OCI-LY7 (cell line): ENCODE data around the gene RALA. TPM values are rescaled to one million over a fixed set of nuclear protein-coding genes. Genes with fewer than 3 reads are reported as not detected.

Source experiments
- BruUV-seq: library from RNA; stranded (reverse); fragments of 400-500 nt; replicated peaks from 2 replicates; lab custom pipeline; 2021; lab: Mats Ljungman, UMichigan
- CTCF ChIA-PET: fragments of 300-600 bp; sonication (Branson Sonifier 250); formaldehyde crosslinking; loops from one replicate; lab custom pipeline; 2022; ENCODE audit warnings: antibody characterized with exemption; ENCODE audit not compliant: unreplicated experiment; lab: Charles Lee
- POLR2A ChIA-PET: fragments of 300-600 bp; sonication (Branson Sonifier 250); formaldehyde crosslinking; loops from one replicate; lab custom pipeline; 2022; ENCODE audit warnings: antibody characterized with exemption; lab: Charles Lee
- DNase-seq: peaks from one replicate; pipeline ENCODE4 v3.0.0-alpha.2; 2015; ENCODE audit warnings: low spot score
- H2AFZ ChIP-seq: fragments of 200-600 bp; sonication (generic), shearing (Covaris generic); 2 replicates; pipeline ENCODE4 v1.6.1; 2014; ENCODE audit warnings: mild to moderate bottlenecking, antibody characterized with exemption, low read length, moderate library complexity
- H3K27ac ChIP-seq: fragments of 200-600 bp; sonication (generic); 2 replicates; pipeline ENCODE4 v1.5.1; 2014; ENCODE audit warnings: mixed run types, low read depth, mild to moderate bottlenecking, moderate library complexity, low read length, inconsistent platforms; ENCODE audit not compliant: poor library complexity, severe bottlenecking
- H3K36me3 ChIP-seq: fragments of 200-600 bp; sonication (generic); 2 replicates; pipeline ENCODE4 v1.6.1; 2014; ENCODE audit warnings: mild to moderate bottlenecking, antibody characterized with exemption, low read length, moderate library complexity, mixed read lengths; ENCODE audit not compliant: insufficient read depth
- H3K4me1 ChIP-seq: fragments of 200-600 bp; sonication (generic); 2 replicates; pipeline ENCODE4 v1.5.1; 2014; ENCODE audit warnings: mild to moderate bottlenecking, low read length; ENCODE audit not compliant: insufficient read depth, poor library complexity, severe bottlenecking
- H3K4me2 ChIP-seq: fragments of 200-600 bp; sonication (generic); 2 replicates; pipeline ENCODE4 v1.6.1; 2014; ENCODE audit warnings: mild to moderate bottlenecking, low read length
- H3K4me3 ChIP-seq: fragments of 200-600 bp; sonication (generic); 2 replicates; pipeline ENCODE4 v1.5.1; 2014; ENCODE audit warnings: mild to moderate bottlenecking, low read depth, low read length; ENCODE audit not compliant: poor library complexity, severe bottlenecking
- H3K79me2 ChIP-seq: fragments of 200-600 bp; sonication (generic); 2 replicates; pipeline ENCODE4 v1.6.1; 2016; ENCODE audit warnings: low read depth, mild to moderate bottlenecking, low read length, moderate library complexity, mixed read lengths; ENCODE audit not compliant: insufficient read depth
- H3K9me2 ChIP-seq: fragments of 200-600 bp; sonication (generic); 2 replicates; pipeline ENCODE4 v1.6.1; 2016; ENCODE audit warnings: mild to moderate bottlenecking, low read length, mixed read lengths; ENCODE audit not compliant: insufficient read depth
- H3K9me3 ChIP-seq: fragments of 200-600 bp; sonication (generic); 2 replicates; pipeline ENCODE4 v1.6.1; 2014; ENCODE audit warnings: mild to moderate bottlenecking, mixed run types, low read length, mixed read lengths
- H4K20me1 ChIP-seq: fragments of 200-600 bp; sonication (generic); 2 replicates; pipeline ENCODE4 v1.6.1; 2014; ENCODE audit warnings: mild to moderate bottlenecking, antibody characterized with exemption, low read length, moderate library complexity, mixed read lengths; ENCODE audit not compliant: insufficient read depth
- CTCF ChIP-seq: fragments of 200-600 bp; sonication (generic); conservative IDR thresholded peaks from 2 replicates; pipeline ENCODE4 v1.5.1; 2014; ENCODE audit warnings: mild to moderate bottlenecking, antibody characterized with exemption, low read length, moderate library complexity, mixed read lengths
- EZH2phosphoT487 ChIP-seq: fragments of 200-600 bp; sonication (generic); IDR thresholded peaks from 2 replicates; pipeline ENCODE4 v1.6.1; 2018; ENCODE audit warnings: low read depth, borderline replicate concordance, mild to moderate bottlenecking, mixed run types, antibody characterized with exemption, low read length, moderate library complexity, mixed read lengths
- intact Hi-C: fragments of 100-400 bp; cut with micrococcal nuclease; formaldehyde crosslinking; loops from one replicate; pipeline ENCODE4 v1.10.0; 2022; ENCODE audit not compliant: unreplicated experiment
- total RNA-seq, 2 experiments: library from RNA; depleted of rRNA in 1 of 2; stranded (reverse); fragments of >200 nt in 1 of 2; shearing (Covaris generic) in 1 of 2; gene quantifications; 2 replicates each; pipeline ENCODE4 v1.2.3, GENCODE V29; 2014 to 2022

Gene RALA
- total RNA-seq, 2 experiments from 2014 or later: 6.4 to 31.0 TPM

GRCh38 chr7:39644170-39644569 is 20.8 kb downstream of the RALA start:
- no peak for TF ChIP-seq EZH2phosphoT487
- TF ChIP-seq CTCF: no peak
- ChIA-PET CTCF (no interaction called here), POLR2A (interaction anchor here (0.6 kb wide), 1 partner anchor 1075 kb away, joined by 4 read pairs; no protein-coding TSS in a partner anchor)
- H3K36me3 ChIP-seq: no peaks in the 10 kb centered on the region
- no peak for DNase-seq
- no peaks in the 10 kb centered on the region for H3K9me3 ChIP-seq
- no peak overlapping the region for H3K4me2 ChIP-seq
- intact Hi-C loops: no loop called here
- H3K4me1 ChIP-seq: no peaks in the 10 kb centered on the region
- H3K9me2 ChIP-seq: no peaks in the 10 kb centered on the region
- no peak overlapping the region for H3K4me3 ChIP-seq
- peaks cover 13% of the 10 kb centered on the region for H4K20me1 ChIP-seq
- BruUV-seq: no TSS peak
- H2AFZ ChIP-seq: no peak overlapping the region
- H3K79me2 ChIP-seq: peaks cover 6% of the 10 kb centered on the region; the same call in 1 of the 2 replicates
- no peak overlapping the region for H3K27ac ChIP-seq

GRCh38 chr7:39645482-39646407 is 22.4 kb downstream of the RALA start:
- H3K79me2 ChIP-seq: peaks cover 6% of the 10 kb centered on the region; the same call in 1 of the 2 replicates
- no peaks in the 10 kb centered on the region for H3K9me3 ChIP-seq
- H3K4me2 ChIP-seq: no peak overlapping the region
- H3K9me2 ChIP-seq: no peaks in the 10 kb centered on the region
- no peak overlapping the region for H3K27ac ChIP-seq
- H4K20me1 ChIP-seq: peaks cover 13% of the 10 kb centered on the region
- intact Hi-C loops: no loop called here
- no peaks in the 10 kb centered on the region for H3K36me3 ChIP-seq
- CTCF ChIA-PET: interaction anchor here (0.5 kb wide), 1 partner anchor 269 kb away, joined by 5 read pairs; no protein-coding TSS in a partner anchor
- H2AFZ ChIP-seq: no peak overlapping the region
- no peaks in the 10 kb centered on the region for H3K4me1 ChIP-seq
- DNase-seq: no peak
- H3K4me3 ChIP-seq: no peak overlapping the region
- no TSS peak for BruUV-seq
- POLR2A ChIA-PET: interaction anchor here (1.0 kb wide), 1 partner anchor 18 kb away, joined by 3 read pairs; no protein-coding TSS in a partner anchor
- TF ChIP-seq EZH2phosphoT487 (no peak), CTCF (no peak)

- H2AFZ ChIP-seq: no peak overlapping the region
- ChIA-PET POLR2A (interaction anchor here (0.5 to 0.6 kb wide), 2 partner anchors 24 to 110 kb away, joined by 3 read pairs; no protein-coding TSS in a partner anchor), CTCF (no interaction called here)
- H3K79me2 ChIP-seq: 0 out of 2 replicates have a peak, but pooled peaks cover 6% of the 10 kb centered on the region
- TF ChIP-seq EZH2phosphoT487 (no peak), CTCF (no peak)
- BruUV-seq: no TSS peak
- H3K4me1 ChIP-seq: no peaks in the 10 kb centered on the region
- H3K27ac ChIP-seq: no peak overlapping the region
- H4K20me1 ChIP-seq: peaks cover 8% of the 10 kb centered on the region
- H3K4me2 ChIP-seq: no peak overlapping the region
- no peaks in the 10 kb centered on the region for H3K9me3 ChIP-seq
- DNase-seq: no peak
- no peak overlapping the region for H3K4me3 ChIP-seq
- intact Hi-C loops: no loop called here
- no peaks in the 10 kb centered on the region for H3K9me2 ChIP-seq
- no peaks in the 10 kb centered on the region for H3K36me3 ChIP-seq
Observed at GRCh38 chr7:39647816-39648215, 24.4 kb downstream of the RALA start.
